Astrocyte of the spinal cord (primary cell): Measurements from ENCODE around the gene TMEM225B.
A peak's percentile ranks its signal among the peaks of the same experiment; 100 is the strongest.
"Not testable (repeated sequence)": the region's sequence is repeated elsewhere in the genome, so short reads cannot be mapped to it uniquely, and the experiment has no call there.

Experiments
- DNase-seq: peaks from one replicate; pipeline ENCODE4 v3.0.0; 2011; ENCODE audit warnings: low read depth, low spot score
- H3K4me3 ChIP-seq: 2 replicates; pipeline ENCODE4 v1.5.1; 2011; ENCODE audit warnings: low read depth, mild to moderate bottlenecking, low read length, moderate library complexity
- in situ Hi-C: cut with HindIII; loops from 2 replicates; pipeline ENCODE4 v1.10.0; 2017; ENCODE audit warnings: low sequenced_read_pairs
- TF ChIP-seq, protein P1 (sequence below): IDR thresholded peaks from 2 replicates; pipeline ENCODE4 v1.5.1; 2012; ENCODE audit warnings: low read depth, mild to moderate bottlenecking, low read length, inconsistent platforms

Gene TMEM225B, protein sequence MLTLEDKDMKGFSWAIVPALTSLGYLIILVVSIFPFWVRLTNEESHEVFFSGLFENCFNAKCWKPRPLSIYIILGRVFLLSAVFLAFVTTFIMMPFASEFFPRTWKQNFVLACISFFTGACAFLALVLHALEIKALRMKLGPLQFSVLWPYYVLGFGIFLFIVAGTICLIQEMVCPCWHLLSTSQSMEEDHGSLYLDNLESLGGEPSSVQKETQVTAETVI

DNA sequence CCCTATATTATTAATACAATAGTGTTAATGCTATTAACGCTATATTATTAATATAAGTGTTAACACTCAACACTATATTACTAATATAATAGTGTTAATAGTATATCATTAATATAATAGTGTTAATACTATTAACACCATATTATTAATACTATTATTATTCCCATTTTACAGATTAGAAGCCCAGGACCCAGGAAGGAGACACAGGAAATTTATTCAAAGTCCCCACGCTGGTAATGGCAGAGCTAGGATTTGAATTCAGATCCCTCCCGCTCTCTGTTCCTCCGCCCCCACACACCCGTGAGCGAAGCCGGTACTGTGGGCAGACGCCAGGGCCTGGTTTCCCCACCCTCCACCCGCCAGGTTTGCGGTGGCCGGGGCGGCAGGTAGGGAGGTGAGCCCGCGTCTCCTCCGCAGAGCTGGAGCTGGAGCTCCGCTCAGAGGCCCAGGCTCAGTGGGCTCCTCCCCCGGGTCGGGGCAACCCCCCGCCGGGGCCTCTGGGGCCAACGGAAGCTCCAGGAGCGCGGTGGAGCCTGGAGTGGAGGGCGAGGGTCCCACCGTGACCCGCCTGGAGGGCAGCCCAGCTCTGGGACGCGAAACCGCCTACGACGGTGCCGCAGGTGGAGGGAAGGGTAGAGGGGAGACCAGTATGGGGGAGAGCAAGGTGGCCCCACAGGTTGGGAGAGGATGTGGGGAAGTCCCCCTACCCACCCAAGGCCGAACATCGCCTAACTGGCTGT, at the start of gene TMEM225B:
TSS of gene TMEM225B (plus strand) at position 506 of the 740 bp plus-strand sequence. CDS start 6,122 bp downstream, outside the sequence.
- no peak for DNase-seq
- H3K4me3 ChIP-seq, result no peak within 1 kb of the TSS
- in situ Hi-C loops, result no loop called here
- TF ChIP-seq, protein P1, sequence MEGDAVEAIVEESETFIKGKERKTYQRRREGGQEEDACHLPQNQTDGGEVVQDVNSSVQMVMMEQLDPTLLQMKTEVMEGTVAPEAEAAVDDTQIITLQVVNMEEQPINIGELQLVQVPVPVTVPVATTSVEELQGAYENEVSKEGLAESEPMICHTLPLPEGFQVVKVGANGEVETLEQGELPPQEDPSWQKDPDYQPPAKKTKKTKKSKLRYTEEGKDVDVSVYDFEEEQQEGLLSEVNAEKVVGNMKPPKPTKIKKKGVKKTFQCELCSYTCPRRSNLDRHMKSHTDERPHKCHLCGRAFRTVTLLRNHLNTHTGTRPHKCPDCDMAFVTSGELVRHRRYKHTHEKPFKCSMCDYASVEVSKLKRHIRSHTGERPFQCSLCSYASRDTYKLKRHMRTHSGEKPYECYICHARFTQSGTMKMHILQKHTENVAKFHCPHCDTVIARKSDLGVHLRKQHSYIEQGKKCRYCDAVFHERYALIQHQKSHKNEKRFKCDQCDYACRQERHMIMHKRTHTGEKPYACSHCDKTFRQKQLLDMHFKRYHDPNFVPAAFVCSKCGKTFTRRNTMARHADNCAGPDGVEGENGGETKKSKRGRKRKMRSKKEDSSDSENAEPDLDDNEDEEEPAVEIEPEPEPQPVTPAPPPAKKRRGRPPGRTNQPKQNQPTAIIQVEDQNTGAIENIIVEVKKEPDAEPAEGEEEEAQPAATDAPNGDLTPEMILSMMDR, result no peak

DNA sequence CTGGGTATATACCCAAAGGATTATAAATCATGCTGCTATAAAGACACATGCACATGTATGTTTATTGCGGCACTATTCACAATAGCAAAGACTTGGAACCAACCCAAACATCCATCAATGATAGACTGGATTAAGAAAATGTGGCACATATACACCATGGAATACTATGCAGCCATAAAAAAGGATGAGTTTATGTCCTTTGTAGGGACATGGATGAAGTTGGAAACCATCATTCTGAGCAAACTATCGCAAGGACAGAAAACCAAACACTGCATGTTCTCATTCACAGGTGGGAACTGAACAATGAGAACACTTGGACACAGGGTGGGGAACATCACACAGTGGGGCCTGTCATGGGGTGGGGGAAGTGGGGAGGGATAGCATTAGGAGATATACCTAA, 48.5 kb upstream of the TMEM225B start:
- DNase-seq, in situ Hi-C loops, H3K4me3 ChIP-seq: not testable (repeated sequence)

DNA sequence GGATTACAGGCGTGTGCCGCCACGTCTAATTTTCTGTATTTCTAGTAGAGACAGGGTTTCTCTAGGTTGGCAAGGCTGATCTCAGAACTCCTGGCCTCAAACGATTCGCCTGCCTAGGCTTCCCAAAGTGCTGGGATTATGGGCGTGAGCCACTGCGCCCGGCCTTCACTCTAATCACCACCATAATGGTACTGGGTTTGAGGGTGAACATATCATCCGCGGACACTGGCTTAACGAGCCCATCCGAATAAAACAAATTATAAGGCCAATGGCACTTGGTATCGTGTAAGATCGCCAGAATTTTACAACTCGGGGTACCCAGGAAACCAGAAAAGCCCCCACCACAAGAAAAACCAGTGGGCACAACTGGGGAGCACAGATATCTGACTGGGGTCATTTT, 46.7 kb upstream of the TMEM225B start:
- TF ChIP-seq, protein P1, result no peak
- DNase-seq, result peak; percentile 15
- in situ Hi-C loops, result no loop called here
- peak overlapping the region; percentile 99 for H3K4me3 ChIP-seq

DNA sequence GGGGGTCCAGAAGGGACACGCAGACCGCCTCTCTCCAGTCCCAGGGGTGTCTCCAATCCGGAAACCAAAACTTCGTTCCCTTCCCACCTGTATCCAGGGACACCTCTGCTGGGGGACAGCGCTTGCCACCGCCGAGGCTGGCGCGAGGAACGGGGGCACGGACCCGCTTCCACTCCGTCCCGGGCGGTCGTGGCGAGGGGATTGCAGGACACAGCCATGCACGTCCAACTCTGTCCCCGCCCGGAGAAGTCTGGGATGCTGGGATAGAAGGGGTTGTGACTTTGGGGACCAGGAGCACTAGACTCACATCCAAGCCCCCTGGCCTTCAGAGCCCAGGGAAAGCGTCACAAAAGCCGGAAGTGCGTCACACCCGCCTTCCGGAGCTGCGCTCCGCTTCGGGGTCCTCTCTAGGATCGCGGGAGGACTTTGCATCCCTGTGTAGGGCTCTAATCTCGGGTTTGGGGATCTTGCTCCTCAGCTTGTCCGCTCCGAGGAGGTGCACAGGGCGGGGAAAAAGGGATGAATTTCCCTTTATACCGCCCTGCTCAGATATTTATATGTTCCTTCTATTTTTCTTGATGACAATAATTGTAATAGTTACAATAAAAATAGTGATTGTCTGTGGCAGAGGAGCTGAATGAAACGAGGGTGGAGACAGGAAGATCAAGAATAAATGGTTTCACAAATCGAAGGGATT, 46.2 kb upstream of the TMEM225B start, which contains the start of gene FAM200A:
TSS of gene FAM200A (minus strand) at position 348 of the 697 bp plus-strand sequence. CDS start 3,707 bp downstream, outside the sequence.
- TF ChIP-seq, protein P1, result no peak
- peak; percentile 94 for DNase-seq
- in situ Hi-C loops, result no loop called here
- H3K4me3 ChIP-seq, result peak within 1 kb of the TSS; percentile 99

DNA sequence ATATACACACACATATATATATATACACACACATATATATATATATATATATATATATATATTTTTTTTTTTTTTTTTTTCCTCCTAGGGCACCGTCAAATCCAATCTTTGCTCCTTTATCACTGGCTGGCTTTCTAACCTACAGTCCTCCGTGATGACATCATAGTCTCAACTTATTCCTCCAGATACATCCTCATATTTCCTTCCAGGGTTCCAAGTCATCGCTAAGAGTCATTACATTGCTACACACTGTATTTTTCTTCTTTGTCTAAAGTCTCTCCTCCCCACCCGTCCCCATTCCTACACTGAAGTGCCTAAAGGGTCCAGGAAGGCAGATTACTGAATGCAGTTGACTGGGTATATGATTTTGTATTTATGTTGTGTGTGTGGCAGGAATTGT, 45.0 kb upstream of the TMEM225B start:
- TF ChIP-seq, protein P1, result no peak
- in situ Hi-C loops, result no loop called here

DNA sequence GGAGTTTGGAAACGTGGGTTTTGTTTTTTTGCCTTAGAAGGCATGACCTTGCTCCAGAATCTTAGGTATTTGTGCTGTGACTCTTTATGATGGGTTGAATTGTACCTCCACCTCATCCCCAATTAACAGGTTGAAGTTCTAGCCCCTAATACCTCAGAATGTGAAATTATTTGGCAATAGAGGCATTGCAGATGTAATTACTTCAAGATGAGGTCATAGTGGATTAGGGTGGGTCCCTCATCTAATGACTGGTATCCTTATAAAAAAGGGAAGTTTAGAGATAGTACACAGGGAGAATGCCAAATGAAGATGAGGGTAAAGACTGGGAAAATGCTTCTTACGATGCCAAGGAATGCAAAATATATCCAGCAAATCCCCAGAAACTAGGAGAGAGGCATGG, 43.1 kb upstream of the TMEM225B start:
- no peak for DNase-seq
- no peak overlapping the region for H3K4me3 ChIP-seq
- TF ChIP-seq, protein P1, result no peak
- in situ Hi-C loops, result no loop called here

More for the DNA sequence above, 45.0 kb upstream of the TMEM225B start:
- DNase-seq, result no peak
- no peak overlapping the region for H3K4me3 ChIP-seq
